Amygdala (tissue), 56 donors: ENCODE measurements around the gene TTC23.
"Not testable (repeated sequence)": the region's sequence is repeated elsewhere in the genome, so short reads cannot be mapped to it uniquely, and the experiment has no call there.

ENCODE experiments used
- DNase-seq, 56 donors: peaks; one replicate each; lab custom pipeline; 2025; lab: John Stamatoyannopoulos, UW

The TTC23 gene

GRCh38 chr15:99250494-99250856 lies 1.1 kb upstream of the TTC23 start:
- DNase-seq: no peak

GRCh38 chr15:99250001-99250400 lies 620 bp upstream of the TTC23 start:
- no peak for DNase-seq

- DNase-seq: no peak
Observed at GRCh38 chr15:99248000-99248715, 1.2 kb downstream of the TTC23 start.

DNA sequence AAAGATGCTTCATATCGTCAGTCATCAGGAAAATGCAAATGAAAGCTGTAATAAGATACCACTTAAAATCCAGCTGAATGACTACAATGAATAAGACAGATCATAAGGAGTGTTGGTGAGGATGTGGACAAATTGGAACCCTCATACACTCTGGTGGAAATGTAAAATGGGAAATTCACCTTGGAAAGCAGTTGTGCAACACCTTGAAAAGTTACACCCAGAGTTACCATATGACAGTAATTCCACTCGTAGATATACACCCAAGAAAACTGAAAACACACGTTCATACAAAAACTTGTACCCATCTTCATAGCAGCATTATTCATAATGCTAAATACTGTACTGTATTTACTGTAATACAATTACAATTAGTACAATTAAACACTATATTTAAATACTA lies 2.3 kb downstream of the TTC23 start:
- no peak for DNase-seq

- DNase-seq: no peak
Observed at GRCh38 chr15:99244306-99244705, 5.1 kb downstream of the TTC23 start.

GRCh38 chr15:99241752-99242151 lies 7.6 kb downstream of the TTC23 start:
- no peak for DNase-seq

GRCh38 chr15:99239545-99240198 lies 9.7 kb downstream of the TTC23 start:
- DNase-seq: no peak

GRCh38 chr15:99238849-99239248 lies 10.5 kb downstream of the TTC23 start:
- no peak for DNase-seq

DNA sequence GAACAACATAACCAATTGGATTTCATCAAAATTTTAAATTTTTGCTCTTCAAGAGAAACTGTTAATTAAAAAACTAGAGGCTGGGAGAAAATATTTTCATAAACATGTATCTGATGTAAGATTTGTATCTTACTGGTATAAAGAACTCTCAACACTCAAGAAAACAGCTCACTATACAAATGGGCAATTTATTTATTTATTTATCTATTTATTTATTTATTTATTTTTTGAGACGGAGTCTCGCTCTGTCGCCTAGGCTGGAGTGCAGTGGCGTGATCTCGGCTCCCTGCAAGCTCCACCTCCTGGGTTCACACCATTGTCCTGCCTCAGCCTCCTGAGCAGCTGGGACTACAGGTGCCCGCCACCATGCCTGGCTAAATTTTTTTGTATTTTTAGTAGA lies 15.2 kb downstream of the TTC23 start:
- DNase-seq: not testable (repeated sequence)

GRCh38 chr15:99232740-99233139 lies 16.6 kb downstream of the TTC23 start:
- DNase-seq: no peak

GRCh38 chr15:99230867-99231266 lies 18.5 kb downstream of the TTC23 start:
- no peak for DNase-seq

GRCh38 chr15:99228120-99228770 lies 21.1 kb downstream of the TTC23 start:
- no peak for DNase-seq

GRCh38 chr15:99226802-99227201 lies 22.6 kb downstream of the TTC23 start:
- no peak for DNase-seq

DNA sequence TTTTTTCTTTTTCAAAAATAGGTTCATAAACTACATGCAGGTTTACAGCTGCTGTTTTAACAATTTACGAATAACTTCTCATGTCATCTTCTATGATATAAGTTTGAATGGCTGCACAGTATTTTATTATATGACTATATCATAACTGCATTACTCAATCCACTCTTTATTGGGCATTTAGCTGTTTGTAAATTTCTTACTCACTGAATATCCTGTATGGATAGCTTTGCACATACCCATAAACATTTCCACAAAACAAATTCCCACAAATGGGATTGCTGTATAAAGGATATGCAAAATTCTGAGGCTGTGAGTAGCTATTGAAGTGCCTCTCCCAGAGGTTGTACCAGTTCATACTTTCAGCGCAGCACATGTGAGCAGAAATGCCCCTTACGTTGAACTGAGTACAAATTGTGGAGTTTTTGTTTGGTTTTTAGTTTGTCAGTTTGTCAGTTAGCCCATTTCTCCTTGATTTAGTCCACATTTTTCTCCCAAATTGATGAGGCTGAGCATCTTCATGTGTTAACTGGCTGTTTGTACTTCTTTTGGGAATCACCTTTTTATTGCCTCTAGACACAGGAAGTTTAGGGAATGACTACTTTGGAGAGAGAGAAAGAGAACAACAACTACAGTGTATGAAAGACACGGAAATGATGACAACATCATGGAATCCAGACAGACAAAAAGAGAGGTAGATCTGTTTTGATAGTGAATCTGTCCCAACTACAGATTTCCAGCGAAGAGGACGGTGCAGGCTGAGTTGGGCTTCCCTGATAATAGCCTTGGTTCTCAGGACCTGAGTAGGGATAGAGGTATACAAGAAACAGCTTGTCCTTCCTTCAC lies 24.8 kb downstream of the TTC23 start:
- no peak for DNase-seq

DNA sequence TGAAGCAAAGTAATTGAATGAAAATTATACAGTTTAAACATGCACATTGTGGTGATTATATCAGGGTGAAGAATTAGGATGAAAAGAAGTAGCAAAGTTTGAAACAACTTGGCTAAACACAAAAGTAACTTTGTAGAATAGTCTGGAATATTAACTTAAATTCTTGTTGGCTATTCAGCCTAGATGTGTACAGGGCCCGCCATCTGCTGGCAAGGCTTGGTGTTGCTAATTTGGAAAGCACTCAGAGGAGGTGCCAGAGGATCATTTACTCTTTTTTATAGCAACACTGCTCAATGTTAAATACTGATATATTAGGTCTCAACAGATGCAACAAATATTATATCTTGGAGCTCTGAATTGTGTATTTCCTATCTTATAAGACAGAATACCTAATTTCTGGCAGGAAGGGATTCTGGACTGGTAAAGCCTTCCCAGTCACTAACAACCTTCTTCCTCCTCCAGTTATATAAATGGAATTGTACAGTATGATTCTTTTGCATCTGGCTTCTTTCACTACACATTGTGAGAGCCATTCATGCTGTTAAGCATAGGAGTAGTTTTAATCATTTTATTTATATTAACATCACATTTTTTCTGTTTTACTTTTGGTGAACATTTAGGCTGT lies 36.1 kb downstream of the TTC23 start:
- peak in 54 of 56 donors; percentile 0 to 90 (median 46) for DNase-seq

GRCh38 chr15:99212406-99212805 lies 37.0 kb downstream of the TTC23 start:
- no peak for DNase-seq

DNA sequence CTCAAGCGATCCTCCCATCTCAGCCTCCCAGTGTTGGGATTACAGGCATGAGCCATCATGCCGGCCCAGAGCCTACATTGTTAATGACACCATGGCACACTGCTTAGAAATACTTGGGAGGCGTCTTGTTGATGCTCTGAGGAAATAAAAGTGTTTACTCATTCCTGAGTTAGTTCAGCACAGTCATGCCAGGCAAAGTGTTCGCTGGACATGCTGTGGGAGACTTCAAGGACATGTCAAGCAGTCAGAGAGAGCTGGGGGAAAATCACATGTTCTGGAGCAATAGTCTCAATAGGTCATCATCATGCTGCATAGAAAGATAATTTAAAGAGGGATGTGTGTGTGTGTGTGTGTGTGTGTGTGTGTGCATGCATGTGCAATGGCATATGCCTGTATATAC lies 37.5 kb downstream of the TTC23 start:
- no peak for DNase-seq

- no peak for DNase-seq
Observed at GRCh38 chr15:99210334-99210733, 39.0 kb downstream of the TTC23 start.

GRCh38 chr15:99209326-99209725 lies 40.1 kb downstream of the TTC23 start:
- DNase-seq: peak in 1 of 56 donors; percentile 17

GRCh38 chr15:99207672-99208071 lies 41.7 kb downstream of the TTC23 start:
- no peak for DNase-seq

- DNase-seq: no peak
Observed at GRCh38 chr15:99202176-99202552, 47.2 kb downstream of the TTC23 start.
